Natural killer cell (primary cell): ENCODE results near the gene STAB2. TPM values are rescaled to one million over a fixed set of nuclear protein-coding genes. Genes with fewer than 3 reads are reported as not detected.

Experiments
- ATAC-seq, 3 donors: fragments of 150-1000 bp in 2 of 3; fragments of 200-7000 bp in 1 of 3; cut with Tn5 transposase; 1 replicate in 1 of 3; 2 replicates in 2 of 3; pipeline ENCODE4 v1.10.0; 2021; ENCODE audit warnings: mild to moderate bottlenecking in 2 of 3, moderate library complexity in 2 of 3
- DNase-seq, 2 donors: peaks; one replicate each; pipeline versions ENCODE4 v3.0.0 to v3.0.0-alpha.2; 2013 to 2021; ENCODE audit warnings: mixed read lengths in 1 of 2
- H3K27ac ChIP-seq: one replicate; pipeline ENCODE4 v1.5.1; 2013; ENCODE audit warnings: mild to moderate bottlenecking, low read length
- H3K27me3 ChIP-seq: one replicate; pipeline ENCODE4 v1.6.1; 2013; ENCODE audit warnings: low read length; ENCODE audit not compliant: control insufficient read depth, insufficient read depth
- H3K36me3 ChIP-seq: one replicate; pipeline ENCODE4 v1.6.1; 2013; ENCODE audit warnings: low read length; ENCODE audit not compliant: control insufficient read depth, insufficient read depth
- H3K4me1 ChIP-seq: one replicate; pipeline ENCODE4 v1.6.1; 2013; ENCODE audit warnings: low read length; ENCODE audit not compliant: control insufficient read depth, insufficient read depth
- H3K4me3 ChIP-seq: one replicate; pipeline ENCODE4 v1.5.1; 2013; ENCODE audit warnings: low read length
- H3K9me3 ChIP-seq: one replicate; pipeline ENCODE4 v1.6.1; 2013; ENCODE audit warnings: low read length; ENCODE audit not compliant: control insufficient read depth, insufficient read depth
- H3K27ac Mint-ChIP-seq, 2 donors: one replicate each; pipeline ENCODE4 v1.8.0; 2022; ENCODE audit warnings: mild to moderate bottlenecking in 2 of 2, mixed read lengths in 2 of 2, moderate library complexity in 1 of 2
- H3K27me3 Mint-ChIP-seq, 2 donors: one replicate each; pipeline ENCODE4 v1.8.0; 2022; ENCODE audit warnings: low read depth in 2 of 2, mixed read lengths in 2 of 2
- H3K36me3 Mint-ChIP-seq: one replicate; pipeline ENCODE4 v1.8.0; 2022; ENCODE audit warnings: mixed read lengths
- H3K4me1 Mint-ChIP-seq, 2 donors: one replicate each; pipeline ENCODE4 v1.8.0; 2022; ENCODE audit warnings: mixed read lengths in 2 of 2
- H3K4me3 Mint-ChIP-seq: one replicate; pipeline ENCODE4 v1.8.0; 2022; ENCODE audit warnings: mild to moderate bottlenecking, moderate library complexity, mixed read lengths
- H3K9me3 Mint-ChIP-seq, 2 donors: one replicate each; pipeline ENCODE4 v1.8.0; 2022; ENCODE audit warnings: mixed read lengths in 2 of 2
- WGBS: methylation state at CpG from one replicate; pipeline ENCODE4 v1.1.7; 2013; ENCODE audit warnings: missing lambda C conversion rate; ENCODE audit not compliant: insufficient coverage; 5-methylcytosine and 5-hydroxymethylcytosine counted together
- intact Hi-C: fragments of 100-400 bp; cut with micrococcal nuclease; formaldehyde crosslinking; loops from one replicate; pipeline ENCODE4 v1.14.2; 2022
- total RNA-seq, 4 donors: library from RNA; stranded (reverse); fragments of 120-200 nt in 1 of 4; gene quantifications; one replicate each; pipeline versions ENCODE4 v1.2.3 to v1.2.4, GENCODE V29; 2013 to 2022
- TF ChIP-seq, protein P1 (sequence below): fragments of 200-600 bp; IDR thresholded peaks from one replicate; pipeline ENCODE4 v1.8.0; 2022; ENCODE audit warnings: antibody characterized with exemption

Gene STAB2
- total RNA-seq, 3 donors from 2014 or later (not counting 1 experiment from before 2014, with no cell fraction given): not detected

DNA sequence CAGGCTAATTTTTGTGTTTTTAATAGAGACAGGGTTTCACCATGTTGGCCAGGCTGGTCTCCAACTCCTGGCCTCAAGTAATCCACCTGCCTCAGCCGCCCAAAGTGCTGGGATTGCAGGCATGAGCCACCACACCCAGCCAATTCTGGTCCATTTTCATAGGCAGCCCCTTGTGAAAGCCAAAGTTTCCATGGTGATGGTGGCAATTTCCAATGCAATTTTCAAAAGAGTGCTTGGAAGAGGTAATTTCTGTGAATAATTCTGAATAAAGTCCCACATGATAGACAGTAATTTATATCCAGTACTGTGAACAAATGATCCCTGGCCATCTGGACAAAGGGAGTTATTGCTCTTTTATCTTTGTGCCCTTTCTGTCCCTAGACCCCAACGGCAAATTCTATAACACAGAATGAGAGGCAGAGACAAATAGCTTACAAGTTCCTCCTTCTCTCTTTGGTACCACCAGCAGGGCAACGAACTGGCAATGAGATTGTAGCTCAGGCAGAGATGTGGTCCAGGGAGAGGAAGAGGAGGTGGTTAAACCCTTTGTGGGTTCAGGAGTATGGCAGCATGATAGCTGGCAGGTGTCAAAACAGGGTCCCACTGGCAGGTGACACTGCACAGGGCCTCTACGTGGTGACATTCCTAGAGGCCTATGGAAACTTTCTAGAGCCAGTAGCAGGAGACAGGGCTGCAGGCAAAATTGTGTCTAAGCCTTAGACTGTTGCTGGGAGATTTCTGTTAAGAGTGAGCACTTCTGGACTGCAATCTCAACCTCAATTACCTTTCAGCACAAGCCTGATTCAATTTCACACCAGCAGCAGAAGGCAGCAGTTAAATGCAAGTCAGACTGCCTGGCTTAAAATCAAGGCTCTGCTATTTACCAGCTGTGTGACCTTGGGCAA, 207.5 kb downstream of the STAB2 start:
- peaks cover 4% of the 10 kb centered on the region for H3K4me1 ChIP-seq
- intact Hi-C loops: no loop called here
- Mint-ChIP-seq H3K4me3 (no peak overlapping the region), H3K36me3 (no peaks in the 10 kb centered on the region), H3K9me3 (no peaks in the 10 kb centered on the region), H3K27me3 (no peaks in the 10 kb centered on the region), H3K4me1 (peaks cover 4 to 5% of the 10 kb centered on the region in 2 donors), H3K27ac (no peak overlapping the region)
- H3K4me3 ChIP-seq: no peak overlapping the region
- TF ChIP-seq, protein P1, sequence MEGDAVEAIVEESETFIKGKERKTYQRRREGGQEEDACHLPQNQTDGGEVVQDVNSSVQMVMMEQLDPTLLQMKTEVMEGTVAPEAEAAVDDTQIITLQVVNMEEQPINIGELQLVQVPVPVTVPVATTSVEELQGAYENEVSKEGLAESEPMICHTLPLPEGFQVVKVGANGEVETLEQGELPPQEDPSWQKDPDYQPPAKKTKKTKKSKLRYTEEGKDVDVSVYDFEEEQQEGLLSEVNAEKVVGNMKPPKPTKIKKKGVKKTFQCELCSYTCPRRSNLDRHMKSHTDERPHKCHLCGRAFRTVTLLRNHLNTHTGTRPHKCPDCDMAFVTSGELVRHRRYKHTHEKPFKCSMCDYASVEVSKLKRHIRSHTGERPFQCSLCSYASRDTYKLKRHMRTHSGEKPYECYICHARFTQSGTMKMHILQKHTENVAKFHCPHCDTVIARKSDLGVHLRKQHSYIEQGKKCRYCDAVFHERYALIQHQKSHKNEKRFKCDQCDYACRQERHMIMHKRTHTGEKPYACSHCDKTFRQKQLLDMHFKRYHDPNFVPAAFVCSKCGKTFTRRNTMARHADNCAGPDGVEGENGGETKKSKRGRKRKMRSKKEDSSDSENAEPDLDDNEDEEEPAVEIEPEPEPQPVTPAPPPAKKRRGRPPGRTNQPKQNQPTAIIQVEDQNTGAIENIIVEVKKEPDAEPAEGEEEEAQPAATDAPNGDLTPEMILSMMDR: no peak
- ATAC-seq: no peak
- 40% methylated on average over 4 of the region's 4 CpGs for WGBS
- peaks cover 4% of the 10 kb centered on the region for H3K36me3 ChIP-seq
- no peaks in the 10 kb centered on the region for H3K27me3 ChIP-seq
- H3K9me3 ChIP-seq: no peaks in the 10 kb centered on the region
- no peak overlapping the region for H3K27ac ChIP-seq
- DNase-seq: no peak

DNA sequence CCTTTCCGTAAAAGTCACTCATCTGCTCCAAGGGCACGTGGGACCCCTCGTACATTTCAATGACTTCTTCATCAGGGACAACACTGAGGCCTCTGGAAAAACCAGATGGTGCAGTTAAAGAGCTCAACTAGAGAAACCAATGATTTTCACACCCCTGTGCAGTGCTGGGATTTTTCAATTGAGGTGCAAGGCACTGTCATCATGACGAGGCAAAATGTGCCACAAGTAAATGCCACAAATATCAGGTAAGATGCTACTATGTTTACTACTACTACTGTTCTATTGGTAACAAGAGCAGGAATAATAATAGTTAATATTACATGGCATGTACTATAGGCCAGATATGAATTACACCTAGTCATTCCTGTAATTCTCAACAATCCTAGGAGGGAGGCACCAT, 211.5 kb downstream of the STAB2 start:
- peaks cover 12 to 13% of the 10 kb centered on the region in 2 donors for H3K4me1 Mint-ChIP-seq
- H3K36me3 ChIP-seq: no peaks in the 10 kb centered on the region
- intact Hi-C loops: no loop called here
- no peak overlapping the region for H3K27ac ChIP-seq
- no peak overlapping the region for H3K27ac Mint-ChIP-seq
- TF ChIP-seq, protein P1: no peak
- H3K4me3 Mint-ChIP-seq: no peak overlapping the region
- no peaks in the 10 kb centered on the region for H3K36me3 Mint-ChIP-seq
- ATAC-seq (no peak), DNase-seq (no peak)
- no peaks in the 10 kb centered on the region for H3K27me3 Mint-ChIP-seq
- H3K27me3 ChIP-seq: no peaks in the 10 kb centered on the region
- H3K9me3 ChIP-seq: no peaks in the 10 kb centered on the region
- 92% methylated on average over 4 of the region's 4 CpGs for WGBS
- no peak overlapping the region for H3K4me3 ChIP-seq
- no peaks in the 10 kb centered on the region for H3K9me3 Mint-ChIP-seq
- peaks cover 8% of the 10 kb centered on the region for H3K4me1 ChIP-seq

DNA sequence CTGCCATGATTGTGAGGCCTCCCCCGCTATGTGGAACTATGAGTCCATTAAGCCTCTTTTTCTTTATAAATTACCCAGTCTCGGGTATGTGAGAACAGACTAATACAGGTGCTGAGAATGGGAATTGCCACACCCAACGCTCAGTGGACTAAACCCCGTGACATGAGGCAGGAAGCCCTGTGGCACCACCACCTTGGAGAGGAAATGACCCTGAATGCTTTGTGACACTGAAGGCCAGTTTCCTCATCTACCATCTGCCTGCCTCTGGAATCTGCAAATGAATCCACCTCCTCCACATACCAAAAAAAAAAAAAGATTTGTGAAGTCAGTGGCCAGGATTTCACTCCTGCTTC, 212.4 kb downstream of the STAB2 start:
- WGBS: 56% methylated on average over 4 of the region's 4 CpGs
- Histone ChIP-seq H3K27ac (no peak overlapping the region), H3K4me3 (no peak overlapping the region), H3K9me3 (no peaks in the 10 kb centered on the region), H3K27me3 (no peaks in the 10 kb centered on the region), H3K36me3 (no peaks in the 10 kb centered on the region), H3K4me1 (peaks cover 8% of the 10 kb centered on the region)
- Mint-ChIP-seq H3K4me3 (no peak overlapping the region), H3K27me3 (no peaks in the 10 kb centered on the region), H3K9me3 (no peaks in the 10 kb centered on the region), H3K4me1 (peaks cover 12 to 13% of the 10 kb centered on the region in 2 donors), H3K36me3 (no peaks in the 10 kb centered on the region), H3K27ac (no peak overlapping the region)
- DNase-seq (no peak), ATAC-seq (peak in 2 of 3 donors; percentile 32 to 36)
- intact Hi-C loops: no loop called here
- TF ChIP-seq, protein P1: no peak
